NCI-H2029 (cell line): ENCODE results near the gene ATP5MG.
"Not testable (repeated sequence)": the region's sequence is repeated elsewhere in the genome, so short reads cannot be mapped to it uniquely, and the experiment has no call there.

Source experiments
- DNase-seq: peaks from one replicate; lab custom pipeline; 2025; lab: John Stamatoyannopoulos, UW

Gene ATP5MG, protein sequence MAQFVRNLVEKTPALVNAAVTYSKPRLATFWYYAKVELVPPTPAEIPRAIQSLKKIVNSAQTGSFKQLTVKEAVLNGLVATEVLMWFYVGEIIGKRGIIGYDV

DNA sequence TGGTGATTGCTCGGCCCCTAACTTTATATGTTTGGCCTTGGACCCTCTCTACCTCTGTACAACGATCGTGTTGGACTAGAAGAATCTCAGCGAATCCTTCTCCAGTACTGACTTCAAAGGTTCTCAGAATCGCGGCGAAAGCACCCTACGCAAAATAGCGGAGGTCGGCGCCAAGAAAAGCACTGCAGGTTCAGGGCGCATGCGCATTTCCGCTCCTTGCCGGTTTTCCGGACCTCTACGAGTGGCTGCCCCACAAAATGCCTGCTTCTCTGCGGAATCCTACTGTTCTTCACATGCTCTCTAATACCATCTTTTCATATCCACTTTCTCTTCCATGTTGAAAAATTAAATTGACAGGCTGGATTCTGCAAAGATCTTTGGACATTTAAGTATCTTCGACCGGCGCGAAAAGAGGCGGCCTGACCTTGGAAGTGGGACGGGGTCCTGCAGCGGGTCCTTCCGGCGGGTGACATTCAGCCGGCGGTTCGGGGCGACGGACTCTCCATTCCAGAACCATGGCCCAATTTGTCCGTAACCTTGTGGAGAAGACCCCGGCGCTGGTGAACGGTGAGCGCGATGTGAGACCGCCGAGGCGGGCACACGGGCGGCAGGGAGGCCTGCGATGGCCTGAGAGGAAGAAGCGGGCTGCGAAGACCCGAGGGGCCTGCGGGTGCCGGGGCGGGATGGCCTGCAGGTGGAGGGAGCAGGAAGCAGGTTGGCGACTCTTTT lies at the start of gene ATP5MG:
Gene ATP5MG, plus strand, starts transcription at position 456 of the 729 bp plus-strand sequence. Its CDS starts 60 bp downstream, at position 516.
- DNase-seq, result peak; percentile 92

DNA sequence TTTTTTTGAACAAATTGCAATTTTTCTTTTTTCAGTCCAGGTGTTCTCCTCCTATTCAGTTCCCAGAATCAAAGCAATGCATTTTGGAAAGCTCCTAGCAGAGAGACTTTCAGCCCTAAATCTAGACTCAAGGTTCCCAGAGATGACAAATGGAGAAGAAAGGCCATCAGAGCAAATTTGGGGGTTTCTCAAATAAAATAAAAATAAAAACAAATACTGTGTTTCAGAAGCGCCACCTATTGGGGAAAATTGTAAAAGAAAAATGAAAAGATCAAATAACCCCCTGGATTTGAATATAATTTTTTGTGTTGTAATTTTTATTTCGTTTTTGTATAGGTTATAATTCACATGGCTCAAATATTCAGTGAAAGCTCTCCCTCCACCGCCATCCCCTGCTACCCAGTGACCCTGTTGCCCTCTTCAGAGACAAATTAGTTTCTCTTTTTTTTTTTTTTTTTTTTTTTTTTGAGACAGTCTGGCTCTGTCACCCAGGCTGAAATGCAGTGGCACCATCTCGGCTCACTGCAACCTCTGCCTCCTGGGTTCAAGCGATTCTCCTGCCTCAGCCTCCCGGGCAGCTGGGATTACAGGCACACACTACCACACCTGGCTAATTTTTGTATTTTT lies 48.2 kb upstream of the ATP5MG start:
- no peak for DNase-seq

DNA sequence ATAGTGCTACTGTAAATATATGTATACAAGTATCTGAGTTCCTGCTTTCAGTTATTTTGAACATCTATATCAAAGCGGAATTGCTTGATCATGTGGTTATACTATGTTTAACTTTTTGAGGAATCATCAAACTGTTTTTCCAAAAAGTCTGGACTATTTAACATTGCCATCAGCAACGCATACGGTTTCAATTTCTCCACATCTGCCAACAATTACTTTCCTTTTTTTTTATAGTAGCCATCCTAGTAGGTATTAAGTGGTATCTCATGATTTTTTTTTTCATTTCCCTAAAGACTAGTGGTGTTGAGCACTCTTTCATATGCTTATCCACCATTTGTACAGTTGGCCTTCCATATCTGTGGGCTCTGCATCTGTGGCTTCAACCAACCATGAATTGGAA lies 43.3 kb upstream of the ATP5MG start:
- DNase-seq, result no peak

DNA sequence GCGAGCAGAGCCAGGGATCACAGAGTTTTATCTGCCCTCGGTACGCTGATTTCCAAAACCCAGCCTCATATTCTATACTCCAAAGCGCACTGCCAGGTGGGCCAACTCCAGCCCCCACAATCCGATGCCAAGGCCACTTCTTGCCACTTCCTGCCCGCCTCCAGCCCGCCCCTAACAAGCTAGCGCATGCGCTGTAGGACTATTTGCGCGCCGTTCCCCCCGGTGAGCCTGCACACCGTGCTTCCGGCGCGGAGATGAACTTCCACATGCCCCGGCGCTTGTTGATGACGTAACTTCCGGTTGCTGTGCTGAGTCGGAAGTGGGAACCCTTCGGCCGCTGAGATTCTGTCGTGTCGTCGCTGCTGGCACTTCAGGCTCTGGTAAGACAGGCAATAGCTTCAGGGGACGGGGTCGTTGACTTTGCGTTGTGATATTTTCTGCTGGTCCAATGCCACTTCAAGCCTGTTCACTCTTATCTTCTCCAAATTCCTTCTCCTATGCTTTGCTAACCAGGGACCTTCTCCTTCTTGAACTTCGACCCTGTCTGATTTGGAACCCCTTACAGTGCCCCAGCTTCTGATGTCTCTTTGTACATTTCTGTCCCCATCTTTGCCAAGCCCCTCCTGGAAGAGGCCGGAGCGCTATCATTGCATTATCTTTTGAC lies 42.0 kb upstream of the ATP5MG start, which contains the start of gene UBE4A:
Gene UBE4A, plus strand, starts transcription at position 306 of the 664 bp plus-strand sequence. CDS start 5,481 bp downstream, outside the sequence.
- peak; percentile 91 for DNase-seq

DNA sequence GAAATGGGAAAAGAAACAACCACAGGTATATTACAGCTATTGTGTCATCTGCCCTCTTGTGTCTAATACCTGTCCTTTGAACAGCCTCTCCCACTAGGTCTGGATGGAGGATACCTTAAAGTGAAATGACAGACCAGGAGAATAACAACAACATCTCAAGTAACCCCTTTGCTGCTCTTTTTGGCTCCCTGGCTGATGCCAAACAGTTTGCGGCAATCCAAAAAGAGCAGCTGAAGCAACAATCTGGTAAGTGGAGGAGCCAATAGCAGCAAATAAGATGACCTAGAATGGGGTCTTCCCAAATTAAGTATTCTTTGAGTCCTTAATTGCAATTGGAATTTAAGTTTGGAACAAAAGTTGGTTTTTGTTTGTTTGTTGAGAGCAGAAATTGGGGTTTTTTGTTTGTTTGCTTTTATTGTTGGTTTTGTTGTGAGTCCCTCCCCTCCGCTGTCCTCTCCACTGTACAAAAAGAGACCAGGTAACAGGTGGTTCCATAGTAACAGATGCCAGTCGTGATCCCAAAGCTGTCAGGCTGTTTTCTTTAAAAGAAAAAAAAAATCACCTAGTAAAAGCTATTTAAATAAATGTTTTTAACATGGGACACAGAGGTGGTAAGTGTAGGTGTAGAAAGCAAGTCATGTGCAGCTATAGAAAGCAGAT lies 36.3 kb upstream of the ATP5MG start:
- DNase-seq, result no peak

DNA sequence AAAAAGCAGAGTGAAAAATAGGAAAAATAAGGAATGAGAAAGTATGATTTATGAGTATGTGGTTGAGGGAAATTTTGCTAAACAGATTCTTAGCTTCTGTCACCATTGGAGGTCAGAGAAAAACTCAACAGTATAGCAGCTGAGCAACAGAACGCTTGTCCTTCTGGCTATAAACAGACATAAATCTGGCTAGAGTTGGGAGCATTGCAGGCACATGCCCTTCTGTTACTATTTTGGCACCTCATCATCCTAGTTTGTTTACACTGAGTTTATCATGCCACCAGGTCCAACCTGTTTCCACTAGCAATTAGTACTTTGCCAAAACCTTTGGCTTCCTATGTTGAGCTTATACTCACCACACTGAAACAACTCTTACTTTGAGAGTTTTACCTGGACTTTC lies 35.1 kb upstream of the ATP5MG start:
- no peak for DNase-seq

DNA sequence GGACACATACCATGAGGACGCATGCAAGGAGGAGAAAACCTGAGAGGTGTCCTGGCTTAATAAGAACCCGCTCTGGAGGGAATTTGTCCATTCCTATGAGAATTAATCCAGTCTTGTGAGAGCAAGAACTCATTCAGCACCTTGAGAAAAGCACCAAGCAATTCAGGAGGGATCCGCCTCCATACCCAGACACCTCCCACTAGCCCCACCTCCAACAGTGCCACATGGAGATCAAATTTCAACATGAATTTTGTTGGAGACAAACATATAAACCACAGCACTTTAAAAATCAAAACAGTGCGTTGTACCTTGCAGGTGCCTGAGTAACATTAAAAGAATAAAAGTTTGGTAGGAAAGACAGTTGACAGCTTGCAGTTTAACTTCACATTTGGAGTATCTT lies 30.6 kb upstream of the ATP5MG start:
- DNase-seq, result no peak

DNA sequence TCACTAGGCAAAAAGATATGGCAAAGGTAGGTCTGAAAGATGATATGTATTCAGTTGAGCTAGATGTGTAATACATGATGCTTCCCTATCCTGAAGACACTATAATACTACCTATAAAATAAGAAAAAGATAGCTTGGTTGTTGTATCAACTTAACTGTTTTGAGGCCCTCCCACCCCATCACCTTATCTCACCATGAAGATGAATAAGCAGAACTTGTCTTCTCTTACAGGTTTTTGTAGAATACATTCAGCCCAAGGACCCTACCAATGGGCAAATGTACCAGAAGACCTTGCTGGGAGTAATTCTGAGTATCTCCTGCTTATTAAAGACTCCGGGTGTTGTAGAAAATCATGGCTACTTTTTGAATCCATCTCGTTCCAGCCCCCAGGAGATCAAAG lies 28.1 kb upstream of the ATP5MG start:
- no peak for DNase-seq

DNA sequence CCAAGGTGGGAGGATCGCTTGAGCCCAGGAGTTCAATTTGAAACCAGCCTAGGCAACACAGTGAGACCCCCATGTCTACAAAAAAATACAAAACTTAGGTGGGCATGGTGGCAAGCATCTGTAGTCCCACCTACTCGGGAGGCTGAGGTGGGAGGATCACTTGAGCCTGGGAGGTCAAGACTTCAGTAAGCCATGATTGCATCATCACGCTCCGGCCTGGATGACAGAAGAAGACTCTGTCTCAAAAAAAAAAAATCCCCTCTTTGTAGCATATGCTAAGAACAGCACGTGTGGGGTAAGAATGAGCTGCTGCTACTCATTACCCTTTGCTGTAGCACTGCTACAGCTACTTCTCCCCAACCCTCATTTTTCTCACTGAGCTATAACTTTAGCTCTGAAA lies 27.5 kb upstream of the ATP5MG start:
- DNase-seq, result no peak

DNA sequence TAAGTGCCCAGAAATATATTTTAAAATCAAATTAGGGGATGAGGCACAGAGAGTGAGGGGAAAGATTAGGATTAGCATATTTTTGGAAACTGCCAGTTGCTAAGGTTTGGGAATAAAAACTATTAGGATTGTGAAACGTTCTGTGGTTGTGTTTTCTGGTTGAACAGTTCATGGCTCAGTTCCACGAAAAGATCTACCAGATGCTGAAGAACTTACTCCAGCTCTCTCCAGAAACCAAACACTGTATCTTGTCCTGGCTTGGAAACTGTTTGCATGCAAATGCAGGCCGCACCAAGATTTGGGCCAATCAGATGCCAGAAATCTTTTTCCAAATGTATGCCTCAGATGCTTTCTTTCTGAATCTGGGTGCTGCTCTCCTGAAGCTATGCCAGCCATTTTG lies 26.7 kb upstream of the ATP5MG start:
- DNase-seq, result no peak

DNA sequence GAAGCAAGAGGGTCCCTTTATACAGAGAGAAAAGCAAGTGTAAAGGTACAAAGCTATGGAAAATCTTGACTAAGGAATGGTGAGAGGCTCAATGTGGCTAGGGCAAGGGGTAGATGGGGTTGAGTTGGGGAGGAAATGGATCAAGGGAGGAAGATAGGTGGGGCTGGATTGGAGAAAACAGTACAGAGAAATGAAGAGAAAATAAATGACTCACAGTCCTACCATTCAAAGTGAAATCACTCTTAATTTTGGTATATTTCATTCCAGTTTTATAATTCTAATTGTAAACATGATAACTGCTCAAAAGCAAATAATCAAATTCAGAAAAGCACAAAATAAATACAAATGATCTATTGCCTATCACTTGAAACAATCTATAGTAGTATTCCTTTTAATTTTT lies 25.4 kb upstream of the ATP5MG start:
- no peak for DNase-seq

DNA sequence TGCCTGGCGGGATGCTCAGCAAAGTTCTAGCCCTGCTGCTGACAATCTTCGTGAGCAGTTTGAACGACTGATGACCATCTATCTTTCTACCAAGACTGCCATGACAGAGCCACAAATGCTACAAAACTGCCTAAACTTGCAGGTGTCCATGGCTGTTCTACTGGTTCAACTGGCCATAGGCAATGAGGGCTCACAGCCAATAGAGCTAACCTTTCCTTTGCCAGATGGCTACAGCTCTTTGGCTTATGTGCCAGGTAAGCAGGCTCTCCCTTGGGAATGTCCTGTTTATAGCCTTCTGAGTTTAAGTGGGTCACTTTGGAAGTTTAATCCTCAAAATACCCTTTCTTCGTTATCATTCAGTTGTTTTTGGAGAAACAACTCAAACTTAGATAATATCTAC lies 21.9 kb upstream of the ATP5MG start:
- DNase-seq, result no peak

DNA sequence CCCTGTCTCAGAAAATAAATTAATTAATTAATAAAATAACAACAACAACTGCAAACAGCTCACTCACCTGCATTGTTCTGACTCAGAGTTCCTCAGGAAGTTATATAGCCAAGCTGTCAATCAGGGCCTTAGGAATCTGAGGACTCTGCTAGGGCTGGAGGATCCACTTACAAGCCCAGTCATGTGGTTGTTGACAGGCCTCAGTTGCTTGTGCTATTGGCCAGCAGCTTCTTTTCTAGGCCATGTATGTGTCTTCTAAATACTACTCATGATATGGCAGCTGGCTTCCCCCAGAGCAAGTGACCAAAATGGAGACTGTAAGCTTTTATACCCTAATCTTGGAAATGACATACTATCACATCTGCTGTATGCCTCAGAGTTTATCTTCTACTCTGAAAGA lies 20.8 kb upstream of the ATP5MG start:
- no peak for DNase-seq

DNA sequence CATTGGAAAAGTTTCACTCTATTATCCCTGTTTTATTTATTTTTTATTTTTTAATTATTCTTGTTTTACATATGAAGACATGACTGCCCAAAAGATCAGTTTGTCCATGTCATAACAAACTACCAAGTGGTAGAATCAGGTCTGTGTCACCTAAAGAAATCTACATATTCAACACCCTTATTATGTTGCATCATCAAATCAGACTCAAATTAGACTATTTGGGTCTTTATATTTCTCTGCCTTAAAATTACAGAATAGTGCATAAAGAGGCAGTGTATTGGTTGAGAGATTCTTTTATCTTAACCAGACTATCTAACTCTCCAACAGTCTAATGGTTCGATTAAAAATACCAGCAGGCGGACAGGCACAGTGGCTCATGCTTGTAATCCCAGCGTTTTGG lies 18.5 kb upstream of the ATP5MG start:
- DNase-seq, result no peak

DNA sequence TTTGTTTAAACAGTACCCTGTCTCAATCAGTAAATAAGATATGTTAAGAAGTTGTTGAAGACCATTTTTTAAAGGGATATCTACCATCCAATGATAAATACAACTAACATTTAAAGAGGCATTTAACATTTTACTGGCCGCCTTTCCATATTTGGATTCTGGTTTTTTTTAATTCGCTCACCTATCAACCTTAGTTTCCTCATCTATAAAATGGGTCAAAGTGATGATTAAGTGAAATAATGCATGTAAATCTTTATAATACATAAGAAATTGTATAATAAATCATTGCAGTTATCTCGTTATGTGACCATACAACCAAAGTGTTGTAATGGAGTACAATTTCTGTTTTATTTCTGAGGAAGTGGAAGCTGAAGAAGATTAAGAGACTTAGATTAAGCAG lies 17.7 kb upstream of the ATP5MG start:
- DNase-seq, result no peak

DNA sequence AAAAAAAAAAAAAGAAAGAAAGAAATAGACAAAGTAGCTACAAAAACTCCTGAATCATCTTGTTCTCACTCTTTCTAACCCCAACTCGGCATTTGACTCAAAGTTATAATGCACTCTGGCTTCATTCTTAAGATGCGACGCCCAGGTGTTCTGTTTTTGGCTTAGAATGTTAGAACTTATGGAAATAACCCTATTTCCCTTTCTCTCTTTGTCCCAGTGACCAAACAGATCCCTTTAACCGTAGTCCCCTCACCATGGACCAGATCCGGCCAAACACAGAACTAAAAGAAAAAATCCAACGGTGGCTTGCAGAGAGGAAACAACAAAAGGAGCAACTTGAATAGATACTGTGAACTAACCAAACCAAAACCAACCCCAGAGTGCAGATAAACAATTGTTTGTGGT lies 5.3 kb upstream of the ATP5MG start:
- DNase-seq, result no peak

DNA sequence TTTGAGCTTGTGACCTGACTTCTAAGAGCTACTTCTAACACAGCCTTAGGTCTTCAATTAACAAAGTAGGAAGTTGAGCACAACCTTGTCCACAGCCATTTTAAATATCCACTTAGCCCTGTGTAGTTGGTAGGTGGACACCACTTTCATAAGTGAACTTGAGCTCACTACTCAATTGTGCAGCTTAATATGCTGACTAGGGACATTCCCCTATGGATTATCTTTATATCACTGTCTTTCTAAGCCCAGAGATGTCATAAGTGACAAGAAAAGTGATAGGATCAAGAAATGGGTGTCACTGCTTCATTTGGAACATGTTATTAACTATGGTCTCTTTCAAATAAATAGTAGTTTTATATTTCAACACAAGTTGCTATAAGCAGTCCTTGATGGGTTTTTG lies 4.0 kb upstream of the ATP5MG start:
- DNase-seq, result no peak

DNA sequence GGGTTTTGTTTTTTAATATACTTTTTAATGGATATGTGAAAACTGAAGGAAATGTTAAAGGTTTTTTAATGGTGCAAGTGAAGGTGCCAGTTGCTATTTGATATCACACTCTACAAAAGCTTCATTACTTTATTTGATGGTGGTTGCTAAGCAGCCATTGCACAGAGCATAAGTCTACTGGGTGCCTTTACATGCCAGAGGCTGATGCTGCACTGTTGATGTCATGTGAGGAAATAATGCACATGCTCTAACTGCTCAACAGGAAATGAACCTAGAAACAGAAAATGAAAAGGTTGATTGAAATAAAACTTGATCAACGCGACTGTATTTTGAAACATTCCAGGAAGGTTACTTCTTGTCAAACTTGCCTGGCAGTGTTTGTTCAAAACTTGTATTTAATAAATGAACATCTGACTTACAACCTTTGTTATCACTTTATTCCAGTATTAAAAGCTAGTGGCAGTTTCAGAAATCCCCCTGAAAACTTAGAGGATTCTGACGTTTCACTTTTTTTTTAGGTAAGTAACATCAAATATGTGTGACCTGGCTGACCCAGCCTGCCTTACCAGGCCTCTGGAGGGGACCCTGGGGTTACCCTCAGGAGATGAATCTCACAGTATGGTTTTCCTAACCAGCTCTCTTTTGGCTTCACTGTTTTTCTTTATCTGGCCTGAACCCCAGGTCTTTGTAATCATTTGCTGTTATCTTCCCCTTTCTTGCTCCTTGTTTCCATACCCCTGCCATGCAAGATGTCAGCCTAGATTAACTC lies 2.4 kb upstream of the ATP5MG start:
- DNase-seq, result no peak

DNA sequence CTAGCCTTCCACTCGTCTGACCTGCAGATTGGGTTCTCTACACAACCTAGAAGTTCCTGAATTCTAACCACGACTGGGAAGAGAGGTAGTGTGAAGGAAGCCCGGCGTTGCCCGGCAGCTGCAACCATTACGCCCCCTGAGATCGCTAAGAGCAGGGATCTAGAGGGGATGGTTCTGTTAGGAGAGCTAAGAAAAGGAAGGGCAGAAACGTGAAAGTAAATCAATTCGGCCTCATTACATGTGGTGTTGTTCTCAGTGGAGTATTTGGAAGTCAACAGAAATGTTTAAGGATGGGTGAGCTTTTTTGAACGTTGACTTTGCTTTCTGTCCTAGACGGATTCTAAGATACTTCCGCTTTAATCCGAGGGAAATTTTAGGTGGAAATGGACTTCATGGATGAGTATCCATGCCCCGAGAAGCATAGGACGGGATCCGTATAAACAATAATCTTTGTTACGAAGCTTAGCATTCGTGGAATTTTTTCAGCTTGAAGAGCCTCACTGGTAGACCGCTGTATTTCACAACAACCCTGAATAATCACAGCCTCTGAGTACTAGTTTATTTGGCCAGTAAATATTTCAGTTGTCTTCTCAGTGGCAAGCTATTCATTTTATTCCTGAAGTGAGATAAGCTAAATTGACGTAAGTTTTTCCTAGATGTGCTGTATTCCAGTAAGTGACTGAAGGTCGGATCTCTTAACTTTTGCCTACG lies 629 bp downstream of the ATP5MG start:
- no peak for DNase-seq

DNA sequence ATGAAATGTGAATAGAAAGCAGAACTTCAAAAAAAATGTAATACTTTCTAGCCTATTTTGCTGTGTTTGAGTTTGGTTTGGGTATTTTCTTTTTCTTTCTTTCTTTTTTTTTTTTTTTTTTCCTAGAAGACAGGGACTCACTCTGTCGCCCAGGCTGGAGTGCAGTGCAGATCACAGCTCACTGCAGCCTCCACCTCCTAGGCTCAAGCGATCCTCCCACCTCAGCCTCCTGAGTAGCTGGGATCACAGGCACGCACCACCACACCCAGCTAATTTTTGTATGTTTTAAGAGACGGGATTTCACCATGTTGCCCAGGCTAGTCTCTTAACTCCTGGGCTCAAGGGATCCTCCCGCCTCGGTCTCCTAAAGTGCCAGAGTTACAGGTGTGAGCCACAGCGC lies 1.2 kb downstream of the ATP5MG start:
- not testable (repeated sequence) for DNase-seq

DNA sequence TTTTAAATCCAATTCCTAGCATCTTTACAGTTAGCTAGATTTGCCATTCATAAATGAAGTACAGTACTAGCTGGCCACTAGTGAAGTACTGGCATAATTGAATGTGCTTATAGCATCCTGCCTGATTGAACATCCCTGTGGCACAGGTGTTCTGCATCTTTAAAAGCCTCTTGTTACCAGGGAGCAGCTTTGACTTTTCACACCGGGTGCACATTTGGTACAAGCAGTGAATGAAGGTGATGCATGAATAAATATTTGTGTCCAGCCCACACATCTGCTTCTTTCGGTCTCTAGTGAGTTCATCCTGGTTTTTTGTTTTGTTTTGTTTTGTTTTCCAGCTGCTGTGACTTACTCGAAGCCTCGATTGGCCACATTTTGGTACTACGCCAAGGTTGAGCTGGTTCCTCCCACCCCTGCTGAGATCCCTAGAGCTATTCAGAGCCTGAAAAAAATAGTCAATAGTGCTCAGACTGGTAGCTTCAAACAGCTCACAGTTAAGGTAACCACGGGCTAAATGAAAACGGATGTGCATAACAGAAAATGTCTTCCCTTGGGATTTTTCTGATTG lies 5.3 kb downstream of the ATP5MG start:
- peak; percentile 87 for DNase-seq
